ENCODE results near the gene PERP. TPM values are rescaled to one million over a fixed set of nuclear protein-coding genes. Genes with fewer than 3 reads are reported as not detected.

The PERP gene
- total and polyA plus RNA-seq, 2 donors (not counting 1 experiment from before 2014, with no cell fraction given), result 39.3 to 85.4 TPM

DNA sequence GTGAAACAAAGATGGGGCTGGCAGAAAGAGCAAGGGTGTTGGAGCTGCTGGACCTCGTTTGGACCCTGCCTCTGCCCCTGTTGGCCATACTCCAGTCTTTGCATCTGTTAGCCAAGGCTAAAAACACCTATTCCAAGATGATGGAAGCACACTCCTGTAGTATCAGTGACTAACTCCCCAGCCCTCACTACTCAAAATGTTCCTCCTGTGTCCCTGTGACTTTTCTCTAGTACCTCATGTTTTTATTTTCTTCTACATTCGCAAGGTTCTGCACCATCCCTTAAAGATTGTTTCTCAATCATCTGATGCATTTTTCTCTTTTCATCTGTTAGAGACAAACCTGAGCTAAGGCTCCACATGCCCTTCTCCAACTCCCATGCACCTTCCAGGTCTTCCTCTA is 8.9 kb downstream of the PERP start:
- no peak for TF ChIP-seq EZH2 (IDR thresholded peaks at IDR 0.05; ENCODE audit: low read length, missing control alignments)
- TF ChIP-seq, protein P1, sequence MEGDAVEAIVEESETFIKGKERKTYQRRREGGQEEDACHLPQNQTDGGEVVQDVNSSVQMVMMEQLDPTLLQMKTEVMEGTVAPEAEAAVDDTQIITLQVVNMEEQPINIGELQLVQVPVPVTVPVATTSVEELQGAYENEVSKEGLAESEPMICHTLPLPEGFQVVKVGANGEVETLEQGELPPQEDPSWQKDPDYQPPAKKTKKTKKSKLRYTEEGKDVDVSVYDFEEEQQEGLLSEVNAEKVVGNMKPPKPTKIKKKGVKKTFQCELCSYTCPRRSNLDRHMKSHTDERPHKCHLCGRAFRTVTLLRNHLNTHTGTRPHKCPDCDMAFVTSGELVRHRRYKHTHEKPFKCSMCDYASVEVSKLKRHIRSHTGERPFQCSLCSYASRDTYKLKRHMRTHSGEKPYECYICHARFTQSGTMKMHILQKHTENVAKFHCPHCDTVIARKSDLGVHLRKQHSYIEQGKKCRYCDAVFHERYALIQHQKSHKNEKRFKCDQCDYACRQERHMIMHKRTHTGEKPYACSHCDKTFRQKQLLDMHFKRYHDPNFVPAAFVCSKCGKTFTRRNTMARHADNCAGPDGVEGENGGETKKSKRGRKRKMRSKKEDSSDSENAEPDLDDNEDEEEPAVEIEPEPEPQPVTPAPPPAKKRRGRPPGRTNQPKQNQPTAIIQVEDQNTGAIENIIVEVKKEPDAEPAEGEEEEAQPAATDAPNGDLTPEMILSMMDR (conservative IDR thresholded peaks at IDR 0.05 in 1 of 2, IDR thresholded peaks at IDR 0.05 in 1 of 2; ENCODE audit: low read depth in 1 of 2, low read length in 2 of 2), result no peak
- no peak overlapping the region for H2AFZ ChIP-seq (ENCODE audit: low read length)
- no peak overlapping the region for H3K4me3 ChIP-seq (replicated peaks in 1 of 4; ENCODE audit: control extremely low read depth in 1 of 4, insufficient read depth in 1 of 4, low read depth in 3 of 4, low read length in 4 of 4)
- H3K9me3 ChIP-seq (ENCODE audit: control insufficient read depth, insufficient read depth, low read depth, low read length), result no peaks in the 10 kb centered on the region
- H3K4me1 ChIP-seq (ENCODE audit: control insufficient read depth, extremely low read depth, insufficient read depth, low read length), result peaks cover 8% of the 10 kb centered on the region
- H3K9ac ChIP-seq (ENCODE audit: insufficient read depth, low read length), result no peak overlapping the region
- H3K79me2 ChIP-seq (ENCODE audit: control insufficient read depth, insufficient read depth, low read length), result peaks cover 15% of the 10 kb centered on the region
- no peak overlapping the region for H3K4me2 ChIP-seq (ENCODE audit: extremely low read depth, insufficient read depth, low read length)
- peaks cover 8% of the 10 kb centered on the region for H3K36me3 ChIP-seq (ENCODE audit: control insufficient read depth, insufficient read depth, low read length)
- no peak overlapping the region for H3K27ac ChIP-seq (ENCODE audit: insufficient read depth, low read length)
- DNase-seq (ENCODE audit: low read depth in 2 of 2), result no peak
- H4K20me1 ChIP-seq (ENCODE audit: control insufficient read depth, extremely low read depth, insufficient read depth, low read length), result no peaks in the 10 kb centered on the region
- no peaks in the 10 kb centered on the region for H3K27me3 ChIP-seq (ENCODE audit: control insufficient read depth, insufficient read depth, low read length)

DNA sequence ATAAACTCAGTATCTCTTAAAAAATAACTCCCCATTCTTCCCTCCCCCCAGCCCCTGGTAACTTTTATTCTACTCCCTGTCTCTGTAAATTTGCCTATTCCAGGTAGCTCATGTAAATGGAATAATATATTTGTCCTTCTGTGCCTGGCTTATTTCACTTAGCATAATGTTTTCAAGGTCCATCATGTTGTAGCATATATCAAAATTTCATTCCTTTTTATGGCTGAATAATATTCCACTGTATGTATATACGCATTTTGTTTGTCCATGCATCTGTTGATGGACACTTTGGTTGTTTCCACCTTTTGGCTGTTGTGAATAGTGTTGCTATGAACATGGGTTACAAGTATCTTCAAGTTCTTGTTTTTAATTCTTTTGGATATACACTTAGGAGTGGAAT is 13.0 kb downstream of the PERP start:
- peaks cover 14% of the 10 kb centered on the region for H3K79me2 ChIP-seq (ENCODE audit: control insufficient read depth, insufficient read depth, low read length)
- H3K4me1 ChIP-seq (ENCODE audit: control insufficient read depth, extremely low read depth, insufficient read depth, low read length), result no peaks in the 10 kb centered on the region
- H3K27ac ChIP-seq (ENCODE audit: insufficient read depth, low read length), result no peak overlapping the region
- no peaks in the 10 kb centered on the region for H3K27me3 ChIP-seq (ENCODE audit: control insufficient read depth, insufficient read depth, low read length)
- no peaks in the 10 kb centered on the region for H3K9me3 ChIP-seq (ENCODE audit: control insufficient read depth, insufficient read depth, low read depth, low read length)
- peaks cover 9% of the 10 kb centered on the region for H3K36me3 ChIP-seq (ENCODE audit: control insufficient read depth, insufficient read depth, low read length)
- H3K4me3 ChIP-seq (replicated peaks in 1 of 4; ENCODE audit: control extremely low read depth in 1 of 4, insufficient read depth in 1 of 4, low read depth in 3 of 4, low read length in 4 of 4), result no peak overlapping the region
- TF ChIP-seq, protein P1 (conservative IDR thresholded peaks at IDR 0.05 in 1 of 2, IDR thresholded peaks at IDR 0.05 in 1 of 2; ENCODE audit: low read depth in 1 of 2, low read length in 2 of 2), result no peak
- no peak for TF ChIP-seq EZH2 (IDR thresholded peaks at IDR 0.05; ENCODE audit: low read length, missing control alignments)
- no peak for DNase-seq (ENCODE audit: low read depth in 2 of 2)
- H3K9ac ChIP-seq (ENCODE audit: insufficient read depth, low read length), result no peak overlapping the region
- H4K20me1 ChIP-seq (ENCODE audit: control insufficient read depth, extremely low read depth, insufficient read depth, low read length), result no peaks in the 10 kb centered on the region
- H3K4me2 ChIP-seq (ENCODE audit: extremely low read depth, insufficient read depth, low read length), result no peak overlapping the region
- H2AFZ ChIP-seq (ENCODE audit: low read length), result no peak overlapping the region

DNA sequence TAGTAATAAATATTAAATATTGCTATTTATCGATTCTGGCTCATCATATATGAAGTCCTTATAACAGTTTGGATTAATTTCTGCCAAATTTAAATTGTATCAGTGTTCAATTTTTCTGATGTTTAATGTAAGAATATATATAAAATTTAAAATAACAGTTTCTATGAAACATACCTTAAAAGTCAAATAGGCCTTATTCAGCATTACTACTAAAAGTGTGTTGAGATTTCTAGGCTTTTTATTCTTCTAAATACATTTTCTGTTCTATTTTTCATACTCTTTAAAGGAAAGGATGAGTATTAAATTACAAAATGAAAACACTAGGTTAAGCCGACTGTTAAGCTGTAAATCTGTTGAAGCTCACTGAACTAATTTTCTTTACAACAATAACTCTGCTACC is 13.6 kb downstream of the PERP start:
- H3K4me3 ChIP-seq (replicated peaks in 1 of 4; ENCODE audit: control extremely low read depth in 1 of 4, insufficient read depth in 1 of 4, low read depth in 3 of 4, low read length in 4 of 4), result no peak overlapping the region
- H3K27ac ChIP-seq (ENCODE audit: insufficient read depth, low read length), result no peak overlapping the region
- no peak overlapping the region for H2AFZ ChIP-seq (ENCODE audit: low read length)
- peaks cover 11% of the 10 kb centered on the region for H3K79me2 ChIP-seq (ENCODE audit: control insufficient read depth, insufficient read depth, low read length)
- H3K9me3 ChIP-seq (ENCODE audit: control insufficient read depth, insufficient read depth, low read depth, low read length), result no peaks in the 10 kb centered on the region
- TF ChIP-seq, protein P1 (conservative IDR thresholded peaks at IDR 0.05 in 1 of 2, IDR thresholded peaks at IDR 0.05 in 1 of 2; ENCODE audit: low read depth in 1 of 2, low read length in 2 of 2), result no peak
- TF ChIP-seq EZH2 (IDR thresholded peaks at IDR 0.05; ENCODE audit: low read length, missing control alignments), result no peak
- H3K36me3 ChIP-seq (ENCODE audit: control insufficient read depth, insufficient read depth, low read length), result peaks cover 9% of the 10 kb centered on the region
- H3K9ac ChIP-seq (ENCODE audit: insufficient read depth, low read length), result no peak overlapping the region
- H3K4me2 ChIP-seq (ENCODE audit: extremely low read depth, insufficient read depth, low read length), result no peak overlapping the region
- no peaks in the 10 kb centered on the region for H3K27me3 ChIP-seq (ENCODE audit: control insufficient read depth, insufficient read depth, low read length)
- DNase-seq (ENCODE audit: low read depth in 2 of 2), result no peak
- no peaks in the 10 kb centered on the region for H3K4me1 ChIP-seq (ENCODE audit: control insufficient read depth, extremely low read depth, insufficient read depth, low read length)
- no peaks in the 10 kb centered on the region for H4K20me1 ChIP-seq (ENCODE audit: control insufficient read depth, extremely low read depth, insufficient read depth, low read length)
